Neural cell (in vitro differentiated cells): ENCODE data around the gene AFG3L2. TPM values are rescaled to one million over a fixed set of nuclear protein-coding genes. Genes with fewer than 3 reads are reported as not detected.

Experiments used
- H2AFZ ChIP-seq: fragments of 200-600, 300-800 bp; sonication (generic), shearing (Covaris generic); 2 replicates; pipeline ENCODE4 v1.6.0; 2014; ENCODE audit warnings: low read depth, mild to moderate bottlenecking, antibody characterized with exemption, low read length, moderate library complexity
- H3F3A ChIP-seq: fragments of 200-600 bp; shearing (Covaris generic); 2 replicates; pipeline ENCODE4 v1.6.1; 2016; ENCODE audit warnings: mild to moderate bottlenecking, moderate library complexity, mixed read lengths, antibody characterized with exemption, low read length; ENCODE audit not compliant: insufficient read depth, poor library complexity, severe bottlenecking
- H3K27ac ChIP-seq: fragments of 200-600, 300-800 bp; sonication (generic), shearing (Covaris generic); 2 replicates; pipeline ENCODE4 v1.5.1; 2014; ENCODE audit warnings: mild to moderate bottlenecking, low read length, moderate library complexity
- H3K27me3 ChIP-seq: fragments of 300-800, 200-600 bp; sonication (generic), shearing (Covaris generic); 2 replicates; pipeline ENCODE4 v1.6.0; 2014; ENCODE audit warnings: mild to moderate bottlenecking, low read depth, low read length, moderate library complexity; ENCODE audit not compliant: insufficient read depth
- H3K36me3 ChIP-seq: fragments of 300-800, 200-600 bp; sonication (generic), shearing (Covaris generic); 2 replicates; pipeline ENCODE4 v1.5.1; 2014; ENCODE audit warnings: mild to moderate bottlenecking, antibody characterized with exemption, low read length, moderate library complexity; ENCODE audit not compliant: insufficient read depth
- H3K4me2 ChIP-seq: fragments of 300-800, 200-600 bp; sonication (generic), shearing (Covaris generic); 2 replicates; pipeline ENCODE4 v1.6.0; 2014; ENCODE audit warnings: mild to moderate bottlenecking, low read length
- H3K4me3 ChIP-seq: fragments of 300-800, 200-600 bp; sonication (generic), shearing (Covaris generic); 2 replicates; pipeline ENCODE4 v1.5.1; 2014; ENCODE audit warnings: mild to moderate bottlenecking, low read length, moderate library complexity
- H3K79me2 ChIP-seq: fragments of 200-600 bp; shearing (Covaris generic); replicated peaks from 2 replicates; pipeline ENCODE4 v1.6.0; 2014; ENCODE audit warnings: mild to moderate bottlenecking, low read length, moderate library complexity; ENCODE audit not compliant: insufficient read depth
- H3K9ac ChIP-seq: fragments of 300-800, 200-600 bp; sonication (generic), shearing (Covaris generic); 2 replicates; pipeline ENCODE4 v1.6.1; 2016; ENCODE audit warnings: mild to moderate bottlenecking, low read length, mixed read lengths
- H3K9me2 ChIP-seq: fragments of 200-600 bp; shearing (Covaris generic); 2 replicates; pipeline ENCODE4 v1.6.1; 2016; ENCODE audit warnings: mild to moderate bottlenecking, low read length, mixed read lengths; ENCODE audit not compliant: insufficient read depth
- H3K9me3 ChIP-seq: fragments of 200-600, 300-800 bp; sonication (generic), shearing (Covaris generic); 2 replicates; pipeline ENCODE4 v1.6.1; 2016; ENCODE audit warnings: mild to moderate bottlenecking, mixed run types, low read length, moderate library complexity, mixed read lengths
- H4K20me1 ChIP-seq: fragments of 200-600 bp; shearing (Covaris generic); 2 replicates; pipeline ENCODE4 v1.6.1; 2016; ENCODE audit warnings: mild to moderate bottlenecking, mixed run types; ENCODE audit not compliant: insufficient read depth
- CTCF ChIP-seq: fragments of 450-650 bp; IDR thresholded peaks from 2 replicates; pipeline ENCODE4 v1.5.1; 2014; ENCODE audit warnings: antibody characterized with exemption, mild to moderate bottlenecking, moderate library complexity; ENCODE audit not compliant: poor library complexity, severe bottlenecking
- EP300 ChIP-seq: fragments of 450-650 bp; conservative IDR thresholded peaks from 2 replicates; pipeline ENCODE4 v1.6.1; 2014; ENCODE audit warnings: antibody characterized with exemption, mild to moderate bottlenecking, moderate library complexity; ENCODE audit not compliant: poor library complexity, severe bottlenecking
- EZH2 ChIP-seq: fragments of 200-600, 300-800 bp; shearing (Covaris generic), sonication (generic); IDR thresholded peaks from 2 replicates; pipeline ENCODE4 v1.6.1; 2014; ENCODE audit warnings: antibody characterized with exemption, low read length, borderline replicate concordance, mild to moderate bottlenecking; ENCODE audit not compliant: insufficient read depth, poor library complexity, severe bottlenecking
- MXI1 ChIP-seq: fragments of 450-650 bp; conservative IDR thresholded peaks from 2 replicates; pipeline ENCODE4 v1.6.1; 2014; ENCODE audit warnings: antibody characterized with exemption, mild to moderate bottlenecking; ENCODE audit not compliant: poor library complexity, severe bottlenecking
- POLR2AphosphoS5 ChIP-seq: IDR thresholded peaks from 2 replicates; pipeline ENCODE4 v1.6.1; 2012
- RAD21 ChIP-seq: fragments of 450-650 bp; conservative IDR thresholded peaks from 2 replicates; pipeline ENCODE4 v1.6.1; 2014; ENCODE audit warnings: antibody characterized with exemption, mild to moderate bottlenecking, moderate library complexity
- SMC3 ChIP-seq: fragments of 450-650 bp; conservative IDR thresholded peaks from 2 replicates; pipeline ENCODE4 v1.6.1; 2014; ENCODE audit warnings: antibody characterized with exemption, mild to moderate bottlenecking, moderate library complexity; ENCODE audit not compliant: poor library complexity
- TAF1 ChIP-seq: IDR thresholded peaks from 2 replicates; pipeline ENCODE4 v1.6.1; 2012; ENCODE audit warnings: low read depth
- polyA plus RNA-seq: library from polyadenylated mRNA; depleted of rRNA; stranded (reverse); fragments of >200 nt; gene quantifications from 2 replicates; pipeline ENCODE4 v1.2.3, GENCODE V29; 2014
- TF ChIP-seq, protein P1 (sequence below): IDR thresholded peaks from 2 replicates; pipeline ENCODE4 v1.6.1; 2012; ENCODE audit warnings: borderline replicate concordance

Gene AFG3L2
- polyA plus RNA-seq, 1 donor from 2014 or later = 49.4 TPM

DNA sequence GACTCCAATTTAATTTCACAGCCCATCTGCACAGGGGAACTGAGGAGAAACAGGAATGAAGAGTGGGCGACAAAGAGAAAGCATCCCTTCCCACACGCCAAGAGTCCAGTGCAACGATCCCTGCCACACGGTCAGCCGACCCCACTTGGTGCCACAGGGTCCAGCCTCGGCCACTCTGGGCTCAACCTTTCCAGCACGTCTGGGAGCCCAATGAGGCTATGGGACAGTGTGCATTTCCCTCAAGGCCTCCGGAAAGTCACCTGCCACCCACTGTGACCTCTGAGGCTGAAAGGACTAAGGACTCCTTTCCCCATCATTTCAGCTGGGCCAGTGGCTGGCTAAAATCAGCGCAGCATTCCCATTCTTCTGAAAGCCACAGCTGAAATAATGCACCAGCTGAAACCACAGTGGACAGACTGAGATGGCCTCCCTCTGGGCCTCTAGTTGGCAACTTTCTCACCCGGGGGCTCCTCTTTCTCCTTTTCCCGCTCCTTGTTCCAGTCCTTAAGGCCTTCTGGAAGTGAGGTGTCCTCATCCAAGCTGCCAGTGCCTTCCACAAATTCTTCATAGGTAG lies 47.8 kb downstream of the AFG3L2 start:
- H3K27me3 ChIP-seq = no peaks in the 10 kb centered on the region
- no peak overlapping the region for H3K4me3 ChIP-seq
- TF ChIP-seq EZH2 (no peak), MXI1 (no peak), POLR2AphosphoS5 (no peak), SMC3 (no peak), TAF1 (no peak), CTCF (no peak), RAD21 (no peak), EP300 (no peak)
- TF ChIP-seq, protein P1, sequence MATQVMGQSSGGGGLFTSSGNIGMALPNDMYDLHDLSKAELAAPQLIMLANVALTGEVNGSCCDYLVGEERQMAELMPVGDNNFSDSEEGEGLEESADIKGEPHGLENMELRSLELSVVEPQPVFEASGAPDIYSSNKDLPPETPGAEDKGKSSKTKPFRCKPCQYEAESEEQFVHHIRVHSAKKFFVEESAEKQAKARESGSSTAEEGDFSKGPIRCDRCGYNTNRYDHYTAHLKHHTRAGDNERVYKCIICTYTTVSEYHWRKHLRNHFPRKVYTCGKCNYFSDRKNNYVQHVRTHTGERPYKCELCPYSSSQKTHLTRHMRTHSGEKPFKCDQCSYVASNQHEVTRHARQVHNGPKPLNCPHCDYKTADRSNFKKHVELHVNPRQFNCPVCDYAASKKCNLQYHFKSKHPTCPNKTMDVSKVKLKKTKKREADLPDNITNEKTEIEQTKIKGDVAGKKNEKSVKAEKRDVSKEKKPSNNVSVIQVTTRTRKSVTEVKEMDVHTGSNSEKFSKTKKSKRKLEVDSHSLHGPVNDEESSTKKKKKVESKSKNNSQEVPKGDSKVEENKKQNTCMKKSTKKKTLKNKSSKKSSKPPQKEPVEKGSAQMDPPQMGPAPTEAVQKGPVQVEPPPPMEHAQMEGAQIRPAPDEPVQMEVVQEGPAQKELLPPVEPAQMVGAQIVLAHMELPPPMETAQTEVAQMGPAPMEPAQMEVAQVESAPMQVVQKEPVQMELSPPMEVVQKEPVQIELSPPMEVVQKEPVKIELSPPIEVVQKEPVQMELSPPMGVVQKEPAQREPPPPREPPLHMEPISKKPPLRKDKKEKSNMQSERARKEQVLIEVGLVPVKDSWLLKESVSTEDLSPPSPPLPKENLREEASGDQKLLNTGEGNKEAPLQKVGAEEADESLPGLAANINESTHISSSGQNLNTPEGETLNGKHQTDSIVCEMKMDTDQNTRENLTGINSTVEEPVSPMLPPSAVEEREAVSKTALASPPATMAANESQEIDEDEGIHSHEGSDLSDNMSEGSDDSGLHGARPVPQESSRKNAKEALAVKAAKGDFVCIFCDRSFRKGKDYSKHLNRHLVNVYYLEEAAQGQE = no peak
- no peaks in the 10 kb centered on the region for H3K9me3 ChIP-seq
- H2AFZ ChIP-seq = no peak overlapping the region
- no peaks in the 10 kb centered on the region for H4K20me1 ChIP-seq
- H3K79me2 ChIP-seq = no peaks in the 10 kb centered on the region
- H3F3A ChIP-seq = no peaks in the 10 kb centered on the region
- H3K36me3 ChIP-seq = no peaks in the 10 kb centered on the region
- H3K9me2 ChIP-seq = no peaks in the 10 kb centered on the region
- H3K4me2 ChIP-seq = no peak overlapping the region
- H3K9ac ChIP-seq = no peak overlapping the region
- H3K27ac ChIP-seq = no peak overlapping the region

GRCh38 chr18:12328179-12328823 lies 48.7 kb downstream of the AFG3L2 start:
- H2AFZ ChIP-seq = no peak overlapping the region
- no peaks in the 10 kb centered on the region for H3K36me3 ChIP-seq
- TF ChIP-seq CTCF = no peak
- TF ChIP-seq MXI1 = no peak
- TF ChIP-seq EZH2 = no peak
- no peak for TF ChIP-seq EP300
- TF ChIP-seq SMC3 = no peak
- TF ChIP-seq, protein P1 = no peak
- no peak for TF ChIP-seq RAD21
- no peak for TF ChIP-seq POLR2AphosphoS5
- TF ChIP-seq TAF1 = no peak
- H3K4me2 ChIP-seq = no peak overlapping the region
- H3K9me2 ChIP-seq = no peaks in the 10 kb centered on the region
- H3K9me3 ChIP-seq = no peaks in the 10 kb centered on the region
- no peaks in the 10 kb centered on the region for H3K79me2 ChIP-seq
- no peaks in the 10 kb centered on the region for H3F3A ChIP-seq
- no peak overlapping the region for H3K4me3 ChIP-seq
- no peak overlapping the region for H3K9ac ChIP-seq
- H4K20me1 ChIP-seq = no peaks in the 10 kb centered on the region
- H3K27me3 ChIP-seq = no peaks in the 10 kb centered on the region
- H3K27ac ChIP-seq = no peak overlapping the region
